ENCODE results near the gene SOX30. TPM values are rescaled to one million over a fixed set of nuclear protein-coding genes. Genes with fewer than 3 reads are reported as not detected.

The SOX30 gene
- total RNA-seq, 8 experiments from 2014 or later = 0.09 to 0.33 (median 0.21) TPM; not detected in 2

Other genes starting within 250 kb of the SOX30 start
- gene NIPAL4, start 192.2 kb downstream of the SOX30 start, total RNA-seq = 1 to 10 TPM in 3 of 8 experiments, under 1 TPM in 5; 0.16 to 5.9 (median 0.62) TPM
- gene ADAM19, start 76.7 kb downstream of the SOX30 start, total RNA-seq = 10 to 100 TPM in 7 of 8 experiments, 1 to 10 TPM in 1; 7.8 to 38.9 (median 17.7) TPM
- gene C5orf52, start 19.1 kb upstream of the SOX30 start, total RNA-seq = 1 to 10 TPM in 1 of 8 experiments, under 1 TPM in 1, not detected in 6; 0.56 to 1.2 TPM
- gene THG1L, start 79.0 kb upstream of the SOX30 start, total RNA-seq = 10 to 100 TPM in 5 of 8 experiments, 1 to 10 TPM in 3; 8.1 to 27.8 (median 12.1) TPM
- 10 to 100 TPM in 4 of 8 experiments, 1 to 10 TPM in 4; 2.0 to 22.2 (median 11.4) TPM for gene LSM11, start 91.3 kb upstream of the SOX30 start, total RNA-seq
- 10 to 100 TPM; 31.8 to 83.5 (median 53.8) TPM for gene CLINT1, start 206.7 kb upstream of the SOX30 start, total RNA-seq